ENCODE results near the gene ZNF148.
"Not testable (repeated sequence)": the region's sequence is repeated elsewhere in the genome, so short reads cannot be mapped to it uniquely, and the experiment has no call there.

Gene ZNF148, protein sequence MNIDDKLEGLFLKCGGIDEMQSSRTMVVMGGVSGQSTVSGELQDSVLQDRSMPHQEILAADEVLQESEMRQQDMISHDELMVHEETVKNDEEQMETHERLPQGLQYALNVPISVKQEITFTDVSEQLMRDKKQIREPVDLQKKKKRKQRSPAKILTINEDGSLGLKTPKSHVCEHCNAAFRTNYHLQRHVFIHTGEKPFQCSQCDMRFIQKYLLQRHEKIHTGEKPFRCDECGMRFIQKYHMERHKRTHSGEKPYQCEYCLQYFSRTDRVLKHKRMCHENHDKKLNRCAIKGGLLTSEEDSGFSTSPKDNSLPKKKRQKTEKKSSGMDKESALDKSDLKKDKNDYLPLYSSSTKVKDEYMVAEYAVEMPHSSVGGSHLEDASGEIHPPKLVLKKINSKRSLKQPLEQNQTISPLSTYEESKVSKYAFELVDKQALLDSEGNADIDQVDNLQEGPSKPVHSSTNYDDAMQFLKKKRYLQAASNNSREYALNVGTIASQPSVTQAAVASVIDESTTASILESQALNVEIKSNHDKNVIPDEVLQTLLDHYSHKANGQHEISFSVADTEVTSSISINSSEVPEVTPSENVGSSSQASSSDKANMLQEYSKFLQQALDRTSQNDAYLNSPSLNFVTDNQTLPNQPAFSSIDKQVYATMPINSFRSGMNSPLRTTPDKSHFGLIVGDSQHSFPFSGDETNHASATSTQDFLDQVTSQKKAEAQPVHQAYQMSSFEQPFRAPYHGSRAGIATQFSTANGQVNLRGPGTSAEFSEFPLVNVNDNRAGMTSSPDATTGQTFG

DNA sequence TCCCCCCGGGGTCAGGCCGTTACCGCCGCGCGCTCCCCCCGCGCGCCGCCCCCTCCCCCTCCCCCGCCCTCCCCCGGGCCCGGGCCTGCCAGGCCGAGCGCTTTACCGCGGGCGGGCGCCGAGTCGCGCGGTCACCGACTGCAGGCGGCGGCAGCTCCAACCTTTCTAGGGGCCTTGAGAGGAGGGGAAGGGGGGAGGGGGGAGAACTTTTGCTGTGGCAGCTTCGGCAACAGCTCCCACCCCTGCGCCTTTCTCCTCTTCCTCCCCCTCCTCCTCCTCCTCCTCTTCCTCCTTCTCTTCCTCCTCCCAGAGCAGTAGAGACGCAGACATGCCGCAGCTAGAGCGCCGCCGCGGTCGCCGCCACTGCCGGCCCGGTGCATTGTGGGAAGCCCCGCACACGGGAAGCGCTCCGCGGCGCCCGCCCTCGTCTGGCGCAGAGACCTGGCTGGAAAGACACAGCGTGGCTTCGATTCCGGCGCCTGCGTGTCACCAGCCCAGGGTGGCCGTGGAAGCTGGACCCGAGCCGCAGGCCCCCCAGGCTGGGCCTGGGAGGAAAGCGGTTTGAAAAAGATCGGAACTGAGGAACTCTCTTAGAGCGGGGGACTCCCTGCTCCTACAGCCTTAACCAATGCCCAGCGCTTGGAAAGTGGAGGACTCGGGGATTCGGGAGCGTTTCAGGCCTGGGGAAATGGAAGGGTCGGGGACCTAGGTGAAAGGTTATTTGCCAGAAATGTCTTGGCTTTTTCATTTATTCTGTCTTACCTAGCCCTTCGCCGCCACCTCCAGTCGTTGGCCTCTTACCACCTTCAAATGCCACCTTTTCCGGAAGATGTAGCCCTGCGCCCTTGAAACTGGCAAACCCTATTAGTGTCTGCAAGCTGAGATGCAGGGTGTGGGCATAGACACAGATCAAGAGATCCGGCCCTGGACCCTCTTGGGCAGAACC is at the start of gene ZNF148:
TSS of gene ZNF148 (minus strand) at position 330 of the 946 bp plus-strand sequence. CDS start 61,685 bp downstream, outside the sequence.
- DNase-seq (ENCODE audit: low spot score), result peak; percentile 86

DNA sequence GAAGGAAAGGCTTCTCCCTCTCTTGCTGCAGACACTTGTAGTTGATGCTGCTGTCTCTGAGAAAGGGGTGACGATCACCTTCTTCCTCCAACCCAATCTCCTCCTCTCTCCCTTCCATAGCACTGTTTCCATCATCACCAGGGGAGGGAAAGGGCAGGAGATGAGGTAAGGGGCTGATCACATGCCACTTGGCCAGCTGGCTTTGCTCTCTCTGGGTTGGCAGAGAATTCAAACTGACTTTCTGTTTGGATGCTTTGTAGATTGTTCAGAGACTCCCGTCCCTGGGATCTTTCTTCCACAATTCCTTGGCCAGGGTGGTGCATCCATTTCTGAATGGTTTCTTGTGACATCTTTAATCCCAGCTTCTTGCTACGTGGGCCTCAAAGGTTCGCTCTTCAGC is 43.2 kb upstream of the ZNF148 start:
- DNase-seq (ENCODE audit: low spot score), result no peak

DNA sequence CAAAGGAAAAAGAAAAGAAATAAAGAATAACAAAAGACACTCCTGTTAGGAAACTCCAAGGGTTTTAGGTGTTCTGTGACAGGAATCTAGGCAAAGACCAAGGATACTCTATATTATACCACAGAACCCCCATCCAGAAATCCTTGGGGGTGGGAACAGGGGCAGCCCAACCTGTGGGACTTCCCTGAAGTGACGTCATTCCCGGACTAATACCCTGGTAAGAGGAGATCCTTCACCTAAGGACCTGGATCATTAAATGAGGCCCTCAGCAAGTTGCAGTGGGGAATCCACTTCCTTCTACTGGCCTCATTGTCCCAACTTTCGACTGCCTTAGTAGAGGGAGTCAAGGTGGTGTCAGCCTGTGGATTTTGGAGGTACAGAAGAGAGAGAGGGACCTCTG is 41.1 kb upstream of the ZNF148 start:
- no peak for DNase-seq (ENCODE audit: low spot score)

DNA sequence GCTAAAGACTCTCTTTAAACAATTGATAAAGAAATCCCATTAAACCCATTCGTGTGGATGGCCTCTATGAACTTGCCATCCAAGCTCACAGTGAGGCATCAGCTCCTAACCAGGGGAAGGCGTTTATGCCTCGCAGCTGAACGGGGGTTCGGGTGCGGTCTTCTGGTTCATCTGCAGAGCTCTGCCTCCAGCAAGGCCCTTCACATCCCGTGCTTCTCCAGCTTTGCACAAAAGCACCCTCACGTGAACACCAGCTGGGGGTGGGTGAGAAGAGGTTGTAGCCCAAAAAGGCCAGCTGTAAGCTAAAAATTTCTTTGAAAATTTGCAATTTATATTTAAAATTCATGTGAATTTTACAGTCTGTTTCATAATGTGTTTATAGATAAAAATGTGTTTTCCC is 39.5 kb upstream of the ZNF148 start:
- no peak for DNase-seq (ENCODE audit: low spot score)

DNA sequence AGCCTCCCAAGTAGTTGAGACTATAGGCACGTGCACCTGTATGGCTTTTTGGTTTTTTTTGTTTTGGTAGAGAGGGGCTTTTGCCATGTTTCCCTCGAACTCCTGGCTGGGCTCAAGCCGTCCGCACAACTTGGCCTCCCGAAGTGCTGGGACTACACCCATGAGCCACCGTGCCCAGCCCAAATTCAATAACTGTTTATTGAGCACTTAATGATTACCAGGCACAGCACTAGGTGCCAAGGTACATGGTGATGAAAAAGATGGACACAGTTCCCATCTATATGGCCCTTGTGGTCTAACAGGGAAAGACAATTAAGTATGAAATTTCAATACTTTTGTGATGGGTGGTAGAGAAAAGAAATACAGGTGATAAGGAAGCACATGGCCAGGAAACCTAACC is 35.8 kb upstream of the ZNF148 start:
- no peak for DNase-seq (ENCODE audit: low spot score)

DNA sequence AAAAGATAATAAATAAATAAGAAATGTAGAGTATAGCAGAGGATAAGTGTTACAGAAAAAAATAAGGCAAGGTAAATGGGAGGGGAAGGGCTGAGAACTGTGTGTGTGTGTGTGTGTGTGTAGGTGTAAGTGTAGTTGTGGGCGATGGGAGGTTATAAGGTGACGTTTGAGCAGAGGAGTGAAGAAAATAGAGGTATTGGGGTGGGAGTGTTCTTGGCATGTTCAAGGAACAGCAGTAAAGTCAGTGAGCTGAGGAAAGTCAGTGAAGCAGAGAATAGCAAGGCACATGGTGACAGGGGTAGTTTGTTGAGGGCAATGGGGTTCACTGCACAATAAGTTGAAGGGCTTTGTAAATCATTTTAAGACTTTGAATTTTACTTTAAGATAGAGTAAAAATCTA is 30.9 kb upstream of the ZNF148 start:
- DNase-seq (ENCODE audit: low spot score), result no peak

DNA sequence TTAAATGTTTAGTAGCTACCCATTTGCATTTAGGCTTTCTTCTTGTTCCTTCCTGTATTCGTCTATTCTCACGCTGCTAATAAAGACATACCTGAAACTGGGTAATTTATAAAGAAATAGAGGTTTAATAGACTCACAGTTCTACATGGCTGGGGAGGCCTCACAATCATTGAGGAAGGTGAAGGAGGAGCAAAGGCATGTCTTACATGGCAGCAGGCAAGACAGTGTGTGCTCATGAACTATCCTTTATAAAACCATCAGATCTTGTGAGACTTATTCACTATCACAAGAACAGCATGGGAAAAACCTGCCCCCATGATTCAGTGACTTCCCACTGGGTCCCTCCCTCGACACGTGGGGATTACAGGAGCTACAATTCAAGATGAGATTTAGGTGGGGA is 30.4 kb upstream of the ZNF148 start:
- DNase-seq (ENCODE audit: low spot score), result not testable (repeated sequence)

DNA sequence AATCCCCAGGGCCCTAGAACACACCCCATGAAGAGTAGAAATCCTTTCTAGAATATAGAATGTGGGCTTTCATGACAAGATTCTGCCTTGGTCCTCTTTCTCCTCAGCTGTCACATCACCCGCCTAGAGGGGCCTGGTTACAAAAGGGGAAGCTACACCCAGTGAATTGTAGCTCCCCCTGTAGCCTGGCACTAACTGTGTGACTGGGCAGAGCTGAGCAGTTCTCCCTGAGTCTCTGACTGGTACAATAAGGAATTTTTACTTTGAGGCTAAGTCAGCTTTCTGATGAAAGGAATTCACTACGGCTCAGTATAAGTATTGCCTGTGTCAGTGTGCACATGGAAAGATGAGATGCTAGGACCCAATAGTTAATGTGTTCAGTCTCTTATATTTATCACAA is 28.7 kb upstream of the ZNF148 start:
- peak; percentile 4 for DNase-seq (ENCODE audit: low spot score)

DNA sequence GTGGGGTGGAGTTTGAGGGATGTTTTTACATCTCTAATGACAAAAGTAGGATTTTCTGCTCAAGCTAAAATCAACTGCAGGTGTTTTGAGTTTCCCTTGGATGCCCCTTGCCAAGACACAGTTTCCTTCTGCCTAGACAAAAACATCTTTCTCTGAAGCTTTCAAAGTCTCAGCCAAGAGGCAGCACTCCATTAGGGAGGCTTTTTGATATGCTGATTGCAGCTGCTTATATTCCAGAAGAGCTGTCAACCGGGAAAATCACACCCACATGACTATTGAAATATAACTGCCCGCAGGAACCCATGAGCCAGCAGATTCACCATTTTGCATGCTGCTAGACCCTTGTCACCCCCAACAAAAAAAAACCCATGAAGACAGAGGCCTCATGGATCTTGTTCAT is 27.5 kb upstream of the ZNF148 start:
- no peak for DNase-seq (ENCODE audit: low spot score)

DNA sequence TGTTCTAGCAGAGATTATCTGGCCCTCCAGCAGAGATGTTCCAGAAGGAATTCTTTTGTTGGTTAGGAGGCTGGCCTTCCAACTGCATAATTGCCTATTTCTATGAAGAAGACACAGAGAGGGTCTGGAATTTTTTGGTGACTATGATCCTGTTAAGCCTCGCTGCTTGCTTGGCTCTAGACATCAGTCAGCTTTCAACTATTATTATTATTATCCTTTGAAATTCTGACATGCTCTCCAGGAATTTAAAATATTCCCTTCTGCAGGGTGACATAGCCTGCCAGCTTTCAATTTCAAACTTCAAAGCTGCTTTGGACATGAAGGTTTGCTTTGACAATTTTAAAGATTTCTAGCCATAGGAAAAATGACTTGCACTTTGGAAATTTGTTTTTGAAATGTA is 26.3 kb upstream of the ZNF148 start:
- no peak for DNase-seq (ENCODE audit: low spot score)

DNA sequence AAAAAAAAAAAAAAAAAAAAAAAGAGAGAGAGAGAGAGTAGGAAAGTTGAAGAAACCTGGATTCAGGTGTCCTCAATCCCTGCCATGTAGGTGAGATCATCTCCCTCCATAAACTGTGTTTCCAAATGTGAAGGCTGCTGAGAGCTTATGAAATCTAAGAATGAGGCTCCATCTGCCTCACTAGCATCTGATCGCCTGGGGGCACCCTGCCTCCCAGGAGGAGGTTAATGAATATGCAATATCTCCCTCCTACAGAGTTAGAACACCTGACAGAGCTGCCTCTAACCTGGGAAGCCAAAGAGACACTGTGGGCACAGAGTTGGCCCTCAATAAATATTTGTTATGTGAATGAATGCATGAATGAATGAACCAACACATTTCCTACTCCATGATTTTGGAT is 23.8 kb upstream of the ZNF148 start:
- DNase-seq (ENCODE audit: low spot score), result no peak

DNA sequence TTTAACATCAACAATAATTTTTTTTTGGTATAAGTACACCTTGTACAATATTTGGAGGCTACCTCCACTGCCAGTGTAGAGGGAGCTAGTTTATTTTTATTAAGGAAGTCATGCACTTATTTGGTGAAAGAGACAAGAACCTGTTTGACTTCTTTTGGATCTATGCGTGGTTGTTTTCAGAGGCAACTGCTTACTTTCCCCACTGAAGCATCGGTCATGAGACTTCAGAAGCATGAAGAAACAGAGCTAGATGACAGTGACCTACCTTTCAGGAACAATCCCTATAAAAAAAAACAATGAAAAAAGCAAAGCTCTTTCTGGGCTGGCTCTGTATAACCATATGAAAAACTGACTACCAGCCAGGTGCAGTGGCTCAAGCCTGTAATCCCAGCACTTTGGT is 20.0 kb upstream of the ZNF148 start:
- no peak for DNase-seq (ENCODE audit: low spot score)

DNA sequence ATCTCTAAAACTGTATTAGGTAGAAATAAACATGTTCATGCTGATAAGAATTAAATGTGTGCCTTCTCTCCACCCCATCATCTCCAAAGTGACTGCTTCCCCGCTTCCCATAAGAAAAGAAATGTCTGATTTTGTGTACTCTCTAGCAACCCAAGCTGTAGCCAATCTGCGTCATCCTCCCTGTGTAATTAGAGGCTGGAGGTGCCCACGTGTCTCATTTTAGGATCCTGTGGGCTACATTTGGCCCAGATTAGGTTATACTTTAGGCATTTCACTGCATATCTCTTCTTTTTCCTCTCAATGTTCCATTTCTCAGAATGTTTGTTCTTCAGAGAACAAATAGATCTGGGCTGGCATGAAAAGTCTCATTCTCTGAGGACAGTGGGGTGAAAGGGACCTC is 19.3 kb upstream of the ZNF148 start:
- DNase-seq (ENCODE audit: low spot score), result no peak

DNA sequence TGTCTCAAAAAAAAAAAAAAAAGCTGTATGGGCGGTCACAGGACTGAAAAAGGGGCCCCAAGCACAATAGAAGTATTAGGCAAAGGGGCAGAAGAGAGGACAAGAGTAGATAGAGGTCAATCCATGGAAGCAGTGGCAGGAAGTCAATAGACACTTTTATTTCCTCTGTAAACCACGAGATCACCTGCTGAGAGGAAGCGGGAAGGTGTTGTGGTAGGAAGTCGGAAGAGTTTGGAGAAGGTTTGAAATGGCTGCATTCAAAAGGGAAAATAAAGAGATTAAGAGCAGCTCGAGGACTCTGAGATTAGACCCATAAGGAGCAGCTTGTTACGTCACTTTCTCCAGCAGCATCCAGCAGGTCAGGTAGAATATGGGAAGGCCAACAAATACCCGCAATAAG is 14.2 kb upstream of the ZNF148 start:
- no peak for DNase-seq (ENCODE audit: low spot score)

DNA sequence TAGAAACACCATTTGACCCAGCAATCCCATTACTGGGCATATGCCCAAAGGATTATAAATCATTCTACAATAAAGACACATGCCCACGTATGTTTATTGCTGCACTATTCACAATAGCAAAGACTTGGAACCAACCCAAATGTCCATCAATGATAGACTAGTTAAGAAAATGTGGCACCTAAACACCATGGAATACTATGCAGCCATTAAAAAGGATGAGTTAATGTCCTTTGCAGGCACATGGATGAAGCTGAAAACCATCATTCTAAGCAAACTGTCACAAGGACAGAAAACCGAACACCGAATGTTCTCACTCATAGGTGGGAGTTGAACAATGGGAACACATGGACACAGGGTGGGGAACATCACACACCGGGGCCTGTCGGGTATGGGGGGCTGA is 13.2 kb upstream of the ZNF148 start:
- DNase-seq (ENCODE audit: low spot score), result not testable (repeated sequence)

DNA sequence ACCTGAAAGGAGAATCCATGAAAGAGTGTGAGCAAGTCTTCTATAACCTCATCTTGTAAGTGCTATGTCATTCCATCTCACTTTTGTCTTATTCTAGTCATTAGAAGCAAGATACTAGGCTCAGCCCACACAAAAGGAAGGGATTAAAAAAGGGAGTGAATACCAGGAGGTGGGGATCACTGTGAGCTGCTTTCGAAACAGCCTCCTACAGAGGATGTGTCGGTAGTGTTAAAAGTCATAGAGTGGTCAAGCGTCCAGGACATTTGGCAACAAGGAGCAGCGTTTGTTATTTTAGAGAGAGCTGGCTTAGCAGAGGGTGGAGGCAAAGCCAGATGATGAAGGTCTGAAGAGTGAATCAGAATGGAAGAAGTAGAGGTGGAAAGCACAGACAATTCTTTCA is 11.7 kb upstream of the ZNF148 start:
- DNase-seq (ENCODE audit: low spot score), result no peak

DNA sequence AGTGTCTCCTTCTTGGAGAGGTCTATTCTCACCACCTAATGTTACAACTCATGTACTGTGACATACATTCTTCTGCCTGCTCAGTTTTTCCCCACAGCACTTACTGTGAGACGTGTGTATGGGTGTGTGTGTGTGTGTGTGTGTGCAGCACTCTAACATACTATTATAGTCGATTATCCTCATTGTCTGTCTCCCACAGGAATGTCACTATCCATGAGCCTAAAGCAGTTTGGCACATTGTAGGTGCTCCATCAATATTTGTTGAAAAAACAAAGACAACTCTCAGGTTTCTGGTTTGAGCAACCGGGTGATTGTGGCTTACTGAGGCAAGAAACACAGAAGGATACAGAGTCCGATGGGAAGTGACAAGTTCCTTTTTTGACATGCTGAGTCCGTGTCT is 8.6 kb upstream of the ZNF148 start:
- no peak for DNase-seq (ENCODE audit: low spot score)

DNA sequence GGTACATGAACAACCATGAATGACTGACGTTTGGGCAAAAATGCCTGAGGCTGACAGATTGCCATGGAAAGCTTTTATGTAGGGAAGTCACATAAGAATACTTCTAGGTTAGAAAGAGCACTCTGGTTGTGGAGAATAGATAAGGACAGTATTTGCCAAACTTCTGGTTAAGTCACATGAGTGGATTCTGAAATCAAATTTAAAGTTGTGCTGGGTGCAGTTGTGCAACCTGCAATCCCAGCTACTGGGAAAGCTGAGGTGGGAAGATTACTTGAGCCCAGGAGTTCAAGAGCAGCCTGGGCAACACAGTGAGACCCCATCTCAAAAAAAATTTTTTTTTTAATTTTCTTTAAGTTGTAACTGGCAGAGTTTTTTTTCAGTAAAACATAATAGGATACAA is 7.2 kb upstream of the ZNF148 start:
- DNase-seq (ENCODE audit: low spot score), result no peak

DNA sequence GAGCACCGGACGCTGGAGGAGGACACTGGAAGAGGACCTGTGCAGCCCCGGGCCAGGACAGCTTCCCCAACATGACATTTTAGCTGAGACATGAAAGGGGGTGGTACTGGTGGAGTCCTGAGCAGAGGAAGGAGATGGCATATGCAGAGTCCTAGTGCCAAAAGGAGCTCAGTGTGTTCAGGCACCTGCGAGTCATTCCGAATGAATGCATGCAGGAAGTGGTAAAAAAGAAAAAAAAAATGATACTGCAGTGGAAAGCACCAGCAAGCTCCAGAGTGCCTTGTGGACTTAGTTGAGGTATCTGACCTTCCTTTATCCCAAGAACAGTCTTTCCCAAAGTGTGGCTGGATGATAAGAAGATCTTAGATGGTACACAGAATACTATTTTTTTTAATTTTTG is 6.6 kb upstream of the ZNF148 start:
- DNase-seq (ENCODE audit: low spot score), result no peak

DNA sequence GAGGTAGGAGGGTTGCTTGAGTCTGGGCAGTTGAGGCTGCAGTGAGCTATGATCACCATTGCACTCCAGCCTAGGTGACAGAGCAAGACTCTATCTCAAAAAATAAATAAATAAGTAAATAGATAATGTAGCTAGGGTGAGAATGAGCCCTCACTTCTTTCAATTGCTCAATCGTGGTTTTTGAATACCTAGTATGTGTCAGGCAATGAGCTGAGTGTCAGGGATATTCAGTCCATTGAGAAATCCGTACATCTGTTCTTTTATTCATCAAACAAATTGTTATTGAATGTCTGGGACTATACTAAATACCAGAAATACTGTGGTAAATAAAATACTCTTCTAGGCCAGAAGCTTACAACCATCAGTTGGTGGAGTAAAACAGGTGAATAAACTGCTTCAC is 6.2 kb upstream of the ZNF148 start:
- no peak for DNase-seq (ENCODE audit: low spot score)

DNA sequence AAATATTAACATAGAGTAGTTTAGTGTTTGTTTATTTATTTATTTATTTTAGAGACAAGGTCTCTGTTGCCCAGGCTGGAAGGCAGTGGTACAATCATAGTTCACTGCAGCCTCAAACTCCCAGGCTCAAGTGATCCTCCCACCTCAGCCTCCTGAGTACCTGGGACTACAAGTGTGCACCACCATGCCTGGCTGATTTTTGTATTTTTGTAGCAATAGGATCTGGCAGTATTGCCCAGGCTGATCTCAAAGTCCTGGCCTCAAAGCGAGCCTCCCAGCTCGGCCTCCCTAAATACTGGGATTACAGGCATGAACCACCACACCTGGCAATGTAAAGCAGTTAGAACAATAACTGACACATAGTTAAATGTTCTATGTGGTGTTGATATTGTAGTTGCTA is 4.4 kb upstream of the ZNF148 start:
- DNase-seq (ENCODE audit: low spot score), result no peak

DNA sequence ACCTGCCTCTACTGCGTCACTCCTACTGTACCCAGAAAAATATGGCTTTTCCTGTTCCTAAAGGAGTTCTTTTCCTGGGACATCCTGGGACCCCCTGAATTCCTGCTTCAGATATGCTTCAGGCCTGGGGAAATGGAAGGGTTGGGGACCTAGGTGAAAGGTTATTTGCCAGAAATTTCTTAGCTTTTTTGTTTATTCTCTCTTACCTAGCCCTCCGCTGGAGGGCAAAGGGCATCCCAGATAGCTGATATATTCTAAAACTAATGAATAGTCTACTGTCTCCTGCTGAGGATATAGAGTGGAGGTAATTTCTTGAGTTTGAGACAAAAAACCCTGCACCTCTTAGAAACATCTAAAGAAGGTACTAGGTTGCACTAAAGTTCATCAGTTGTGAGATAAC is 3.6 kb upstream of the ZNF148 start:
- DNase-seq (ENCODE audit: low spot score), result no peak

All from pons (tissue), 1 donor.